HG03378 (cell line): ENCODE data around the gene TNRC18.
A peak's percentile ranks its signal among the peaks of the same experiment; 100 is the strongest.

Experiments
- ATAC-seq: cut with Tn5 transposase; IDR thresholded peaks from one replicate; pipeline ENCODE4 v1.9.1; 2021; ENCODE audit warnings: mild to moderate bottlenecking, moderate library complexity; ENCODE audit not compliant: unreplicated experiment

Gene TNRC18

GRCh38 chr7:5404421-5404826 is 19.2 kb downstream of the TNRC18 start:
- no peak for ATAC-seq

- no peak for ATAC-seq
Observed at GRCh38 chr7:5403442-5403841, 20.2 kb downstream of the TNRC18 start.

- no peak for ATAC-seq
Observed at GRCh38 chr7:5397736-5398135, 25.9 kb downstream of the TNRC18 start.

GRCh38 chr7:5396999-5397663 is 26.5 kb downstream of the TNRC18 start:
- peak; percentile 74 for ATAC-seq

- ATAC-seq = peak; percentile 41
Observed at GRCh38 chr7:5396542-5396941, 27.1 kb downstream of the TNRC18 start.

GRCh38 chr7:5395246-5395645 is 28.4 kb downstream of the TNRC18 start:
- no peak for ATAC-seq

GRCh38 chr7:5394264-5395105 is 29.1 kb downstream of the TNRC18 start:
- no peak for ATAC-seq

- ATAC-seq = no peak
Observed at GRCh38 chr7:5393748-5394147, 29.9 kb downstream of the TNRC18 start.

- no peak for ATAC-seq
Observed at GRCh38 chr7:5393328-5393727, 30.3 kb downstream of the TNRC18 start.

- no peak for ATAC-seq
Observed at GRCh38 chr7:5390918-5391317, 32.7 kb downstream of the TNRC18 start.

GRCh38 chr7:5388905-5389433 is 34.7 kb downstream of the TNRC18 start:
- no peak for ATAC-seq

- no peak for ATAC-seq
Observed at GRCh38 chr7:5388273-5388901, 35.2 kb downstream of the TNRC18 start.

- no peak for ATAC-seq
Observed at GRCh38 chr7:5387711-5388245, 35.9 kb downstream of the TNRC18 start.

- no peak for ATAC-seq
Observed at GRCh38 chr7:5384618-5385017, 39.0 kb downstream of the TNRC18 start.

- no peak for ATAC-seq
Observed at GRCh38 chr7:5383314-5384098, 40.1 kb downstream of the TNRC18 start.

- no peak for ATAC-seq
Observed at GRCh38 chr7:5382281-5382892, 41.2 kb downstream of the TNRC18 start.

- no peak for ATAC-seq
Observed at GRCh38 chr7:5381071-5381772, 42.4 kb downstream of the TNRC18 start.

GRCh38 chr7:5380350-5381070 is 43.1 kb downstream of the TNRC18 start:
- ATAC-seq = no peak

- no peak for ATAC-seq
Observed at GRCh38 chr7:5379546-5379945, 44.1 kb downstream of the TNRC18 start.
